ENCODE data around the gene SLC9A3.

SLC9A3 gene

GRCh38 chr5:481347-481746, 42.9 kb downstream of the SLC9A3 start:
- TF ChIP-seq CTCF (IDR thresholded peaks at IDR 0.05; ENCODE audit: insufficient read depth, low read depth, low read length, missing control alignments), result no peak
- H3K4me3 ChIP-seq (ENCODE audit: low read depth, low read length), result no peak overlapping the region
- no peak for DNase-seq (ENCODE audit: low read depth)

GRCh38 chr5:479566-480319, 44.5 kb downstream of the SLC9A3 start:
- no peak overlapping the region for H3K4me3 ChIP-seq (ENCODE audit: low read depth, low read length)
- DNase-seq (ENCODE audit: low read depth), result no peak
- no peak for TF ChIP-seq CTCF (IDR thresholded peaks at IDR 0.05; ENCODE audit: insufficient read depth, low read depth, low read length, missing control alignments)

GRCh38 chr5:478982-479535, 45.2 kb downstream of the SLC9A3 start:
- no peak overlapping the region for H3K4me3 ChIP-seq (ENCODE audit: low read depth, low read length)
- TF ChIP-seq CTCF (IDR thresholded peaks at IDR 0.05; ENCODE audit: insufficient read depth, low read depth, low read length, missing control alignments), result no peak
- DNase-seq (ENCODE audit: low read depth), result no peak

GRCh38 chr5:478369-478981, 45.8 kb downstream of the SLC9A3 start:
- TF ChIP-seq CTCF (IDR thresholded peaks at IDR 0.05; ENCODE audit: insufficient read depth, low read depth, low read length, missing control alignments), result no peak
- DNase-seq (ENCODE audit: low read depth), result no peak

GRCh38 chr5:477871-478270, 46.4 kb downstream of the SLC9A3 start:
- DNase-seq (ENCODE audit: low read depth), result no peak
- no peak overlapping the region for H3K4me3 ChIP-seq (ENCODE audit: low read depth, low read length)
- no peak for TF ChIP-seq CTCF (IDR thresholded peaks at IDR 0.05; ENCODE audit: insufficient read depth, low read depth, low read length, missing control alignments)

More at GRCh38 chr5:478369-478981, 45.8 kb downstream of the SLC9A3 start:
- H3K4me3 ChIP-seq (ENCODE audit: low read depth, low read length), result no peak overlapping the region

GRCh38 chr5:477247-477646, 47.0 kb downstream of the SLC9A3 start:
- DNase-seq (ENCODE audit: low read depth), result no peak
- no peak overlapping the region for H3K4me3 ChIP-seq (ENCODE audit: low read depth, low read length)
- TF ChIP-seq CTCF (IDR thresholded peaks at IDR 0.05; ENCODE audit: insufficient read depth, low read depth, low read length, missing control alignments), result no peak

All from GM12865 (cell line).